SH-SY5Y (cell line): Measurements from ENCODE around the gene PHLDB2.

Experiments used
- GATA2 ChIP-seq: IDR thresholded peaks from 2 replicates; pipeline ENCODE4 v1.6.1; 2011; ENCODE audit warnings: mild to moderate bottlenecking, low read depth, low read length
- GATA3 ChIP-seq: IDR thresholded peaks from 2 replicates; pipeline ENCODE4 v1.6.1; 2011; ENCODE audit warnings: low read depth, mild to moderate bottlenecking, low read length, moderate library complexity

DNA sequence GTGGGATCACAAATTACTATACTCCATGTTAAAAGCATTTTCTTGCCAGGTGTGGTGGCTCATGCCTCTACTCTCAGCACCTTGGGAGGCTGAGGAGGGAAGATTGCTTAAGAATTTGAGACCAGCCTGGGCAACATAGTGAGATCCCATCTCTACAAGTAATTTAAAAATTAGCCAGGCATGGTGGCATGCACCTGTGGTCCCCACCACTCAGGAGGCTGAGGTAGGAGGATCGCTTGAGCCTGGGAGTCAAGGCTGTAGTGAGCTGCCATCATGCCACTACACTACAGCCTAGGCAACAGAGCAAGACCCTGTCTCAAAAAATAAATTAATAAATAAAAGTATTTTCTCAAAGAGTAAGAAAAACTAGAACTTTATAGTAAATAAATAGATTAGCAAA lies 96.8 kb downstream of the PHLDB2 start:
- TF ChIP-seq GATA2 (no peak), GATA3 (no peak)
